Measurements from ENCODE around the gene AQP12B.
A peak's percentile ranks its signal among the peaks of the same experiment; 100 is the strongest.

AQP12B gene

GRCh38 chr2:240643093-240643810 lies 39.4 kb downstream of the AQP12B start (continued):
- TF ChIP-seq ZNF514 (tag by site-specific recombination; IDR thresholded peaks at IDR 0.05) (no peak), ZNF558 (tag by site-specific recombination; IDR thresholded peaks at IDR 0.05) (no peak), ZNF16 (tag by site-specific recombination; IDR thresholded peaks at IDR 0.05; ENCODE audit: low read depth) (no peak)

- Histone ChIP-seq H3K4me1 (ENCODE audit: control insufficient read depth, insufficient read depth, low read length) (no peaks in the 10 kb centered on the region), H3K27ac (ENCODE audit: extremely low read depth, low read depth, low read length) (no peak overlapping the region), H3K9me3 (ENCODE audit: control insufficient read depth, insufficient read depth, low read depth, low read length) (no peaks in the 10 kb centered on the region), H3K4me3 (ENCODE audit: low read depth, low read length) (no peak overlapping the region), H3K36me3 (ENCODE audit: control insufficient read depth in 2 of 2, insufficient read depth in 1 of 2, low read length in 2 of 2) (no peaks in the 10 kb centered on the region)
- TF ChIP-seq ZNF677 (tag by site-specific recombination; IDR thresholded peaks at IDR 0.05) (no peak), ZNF221 (tag by site-specific recombination; IDR thresholded peaks at IDR 0.05; ENCODE audit: borderline replicate concordance) (no peak), SETDB1 (IDR thresholded peaks at IDR 0.05; ENCODE audit: insufficient read length, low read length) (no peak), ZNF561 (tag by site-specific recombination; IDR thresholded peaks at IDR 0.05; ENCODE audit: borderline replicate concordance) (no peak)
- CTCF ChIA-PET: interaction anchor here (0.7 to 1.3 kb wide), 2 partner anchors 14 to 1281 kb away, joined by 3 to 4 read pairs; no protein-coding TSS in a partner anchor
- POLR2A ChIA-PET: no interaction called here
Measured at GRCh38 chr2:240642806-240643092, 39.9 kb downstream of the AQP12B start.

- H3K9me3 ChIP-seq (ENCODE audit: control insufficient read depth, insufficient read depth, low read depth, low read length): no peaks in the 10 kb centered on the region
- H3K4me3 ChIP-seq (ENCODE audit: low read depth, low read length): no peak overlapping the region
- no peaks in the 10 kb centered on the region for H3K4me1 ChIP-seq (ENCODE audit: control insufficient read depth, insufficient read depth, low read length)
- H3K36me3 ChIP-seq (ENCODE audit: control insufficient read depth in 2 of 2, insufficient read depth in 1 of 2, low read length in 2 of 2): no peaks in the 10 kb centered on the region
- CTCF ChIA-PET: no interaction called here
- POLR2A ChIA-PET: no interaction called here
- no peak for TF ChIP-seq ZNF660 (tag by site-specific recombination; IDR thresholded peaks at IDR 0.05)
- TF ChIP-seq ZNF704 (tag by site-specific recombination; IDR thresholded peaks at IDR 0.05): no peak
- TF ChIP-seq CTCF (tag by site-specific recombination; IDR thresholded peaks at IDR 0.05): no peak
- TF ChIP-seq ZBTB7A (tag by site-specific recombination; IDR thresholded peaks at IDR 0.05; ENCODE audit: low read depth): no peak
- no peak for TF ChIP-seq ZNF664 (tag by site-specific recombination; IDR thresholded peaks at IDR 0.05)
- peak; percentile 9; the same call in 1 of the 2 replicates for TF ChIP-seq EGR2 (tag by site-specific recombination; IDR thresholded peaks at IDR 0.05; ENCODE audit: low read depth)
- no peak for TF ChIP-seq ZNF426 (tag by site-specific recombination; IDR thresholded peaks at IDR 0.05)
- TF ChIP-seq ZNF621 (tag by site-specific recombination; IDR thresholded peaks at IDR 0.05): no peak
- TF ChIP-seq ZBTB21 (tag by site-specific recombination; IDR thresholded peaks at IDR 0.05): no peak
- no peak for TF ChIP-seq ZNF366 (tag by site-specific recombination; conservative IDR thresholded peaks at IDR 0.05)
- no peak for TF ChIP-seq ZNF302 (tag by site-specific recombination; IDR thresholded peaks at IDR 0.05; ENCODE audit: low read depth)
- no peak for TF ChIP-seq GFI1B (tag by site-specific recombination; IDR thresholded peaks at IDR 0.05)
- TF ChIP-seq ZNF544 (tag by site-specific recombination; IDR thresholded peaks at IDR 0.05): no peak
- TF ChIP-seq GLIS2 (tag by site-specific recombination; IDR thresholded peaks at IDR 0.05): 0 out of 2 replicates have a peak, but pooled peaks have one; percentile 13
- TF ChIP-seq ZNF394 (tag by site-specific recombination; IDR thresholded peaks at IDR 0.05; ENCODE audit: borderline replicate concordance): no peak
- TF ChIP-seq ZNF785 (tag by site-specific recombination; IDR thresholded peaks at IDR 0.05): no peak
- TF ChIP-seq YY2 (tag by site-specific recombination; IDR thresholded peaks at IDR 0.05): no peak
- no peak overlapping the region for H3K27ac ChIP-seq (ENCODE audit: extremely low read depth, low read depth, low read length)
Measured at GRCh38 chr2:240642061-240642805, 40.5 kb downstream of the AQP12B start.

Data from HEK293 (cell line).